ENCODE data around the gene IL27RA.

IL27RA gene

DNA sequence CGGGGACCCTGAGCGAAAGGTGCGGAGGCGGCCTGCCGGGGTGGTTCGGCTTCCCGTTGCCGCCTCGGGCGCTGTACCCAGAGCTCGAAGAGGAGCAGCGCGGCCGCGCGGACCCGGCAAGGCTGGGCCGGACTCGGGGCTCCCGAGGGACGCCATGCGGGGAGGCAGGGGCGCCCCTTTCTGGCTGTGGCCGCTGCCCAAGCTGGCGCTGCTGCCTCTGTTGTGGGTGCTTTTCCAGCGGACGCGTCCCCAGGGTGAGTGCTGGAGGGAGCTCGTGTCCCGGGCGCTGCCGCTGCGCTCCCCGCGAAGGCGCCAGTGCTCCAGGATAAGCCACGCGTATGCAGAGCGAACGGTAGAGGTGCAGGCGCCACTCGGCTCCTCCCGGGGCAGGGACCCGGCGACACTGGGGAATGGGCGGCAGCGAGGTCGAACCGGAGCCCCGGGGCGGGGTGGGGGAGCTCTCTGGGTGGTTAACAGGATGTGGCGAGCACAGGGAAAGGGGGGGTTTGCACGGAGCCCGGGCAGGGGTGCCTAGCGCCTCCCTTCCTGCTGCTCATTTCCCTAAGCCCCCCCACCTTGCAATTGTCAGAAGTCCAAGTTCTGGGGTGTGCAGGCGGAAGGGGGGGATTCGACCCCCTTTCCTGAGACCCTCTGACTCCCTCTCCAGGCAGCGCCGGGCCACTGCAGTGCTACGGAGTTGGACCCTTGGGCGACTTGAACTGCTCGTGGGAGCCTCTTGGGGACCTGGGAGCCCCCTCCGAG lies at the start of gene IL27RA:
TSS of gene IL27RA (plus strand) at position 44 of the 762 bp plus-strand sequence. CDS start at position 155, 111 bp downstream.
- peak; percentile 56 to 67 for DNase-seq

DNA sequence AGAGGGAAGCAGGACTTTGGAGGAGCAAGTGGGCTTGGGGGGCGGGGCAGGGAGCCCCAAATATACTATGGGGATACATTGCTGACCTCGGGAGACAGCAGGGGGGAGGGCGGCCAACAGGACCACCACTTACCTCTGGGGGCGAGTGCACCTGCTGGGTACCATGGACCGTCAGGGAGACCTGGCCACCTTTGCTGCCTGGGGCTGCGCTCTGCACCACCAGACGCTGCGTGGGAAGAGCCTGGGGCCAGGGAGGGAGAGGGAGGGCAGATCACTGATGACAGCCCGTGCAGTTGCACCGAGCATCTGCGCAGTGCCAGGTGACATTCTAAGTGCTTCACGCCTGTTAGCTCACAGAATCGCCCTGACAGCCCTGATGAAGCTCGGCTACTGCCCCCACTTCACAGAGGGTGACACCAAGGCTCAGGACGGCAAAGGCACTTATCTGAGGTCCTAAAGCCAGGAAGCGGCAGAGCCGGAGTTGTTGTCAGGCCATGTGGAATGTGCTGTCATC lies 49.5 kb upstream of the IL27RA start:
- peak in 1 of 2 experiments; percentile 26 for DNase-seq

DNA sequence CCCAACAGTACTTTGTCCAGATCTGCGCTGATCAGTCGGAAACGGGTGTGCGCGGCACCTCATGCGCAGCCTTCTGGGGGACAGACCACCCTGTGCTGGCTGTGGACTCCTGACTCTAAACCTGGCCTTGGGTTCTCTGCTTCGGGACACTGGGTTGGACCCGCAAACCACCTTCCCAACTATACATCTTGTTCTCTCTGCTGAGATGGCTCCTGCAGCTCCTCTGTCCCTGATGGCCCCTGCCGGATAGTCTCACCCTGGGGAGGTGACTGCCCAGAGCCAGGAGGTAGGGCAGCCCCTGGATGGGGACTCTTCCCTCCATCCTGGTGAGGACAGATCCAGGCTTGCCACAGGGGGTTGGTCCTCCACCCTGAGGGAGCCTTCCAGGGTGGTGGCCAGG lies 48.8 kb upstream of the IL27RA start:
- no peak for DNase-seq

DNA sequence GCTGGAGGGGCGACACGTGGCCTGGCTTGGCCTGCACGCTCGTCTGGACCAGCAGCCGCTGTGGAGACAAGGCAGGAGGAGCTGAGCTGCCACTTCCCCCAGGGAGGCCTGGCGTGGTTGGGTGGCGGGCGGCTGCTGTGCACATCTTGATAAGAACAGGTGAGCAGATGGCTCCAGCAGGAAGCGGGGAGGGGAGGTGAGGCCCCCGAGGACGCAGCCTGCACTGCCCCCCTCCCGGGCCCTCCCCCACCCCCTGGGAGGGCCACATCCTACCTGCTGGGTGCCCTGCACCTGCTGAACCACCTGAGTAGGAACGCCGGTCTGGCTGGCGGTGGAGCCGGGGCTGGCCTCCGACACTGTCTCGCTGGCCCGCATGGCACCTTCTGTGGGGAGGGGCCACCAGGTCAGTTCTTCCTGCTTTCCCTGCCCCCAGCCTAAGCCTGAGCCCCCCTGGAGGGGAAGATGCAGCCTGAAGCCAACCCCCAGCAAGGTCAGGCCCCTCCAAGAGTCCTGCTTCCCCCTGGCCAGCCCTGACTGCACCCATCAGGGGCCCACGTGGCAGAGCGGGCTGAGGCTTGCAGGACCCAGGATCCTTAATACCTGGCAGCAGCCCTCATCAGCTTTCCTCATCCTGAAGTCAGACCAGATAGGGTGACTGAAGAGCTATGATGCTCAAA lies 48.2 kb upstream of the IL27RA start:
- peak; percentile 71 to 94 for DNase-seq

DNA sequence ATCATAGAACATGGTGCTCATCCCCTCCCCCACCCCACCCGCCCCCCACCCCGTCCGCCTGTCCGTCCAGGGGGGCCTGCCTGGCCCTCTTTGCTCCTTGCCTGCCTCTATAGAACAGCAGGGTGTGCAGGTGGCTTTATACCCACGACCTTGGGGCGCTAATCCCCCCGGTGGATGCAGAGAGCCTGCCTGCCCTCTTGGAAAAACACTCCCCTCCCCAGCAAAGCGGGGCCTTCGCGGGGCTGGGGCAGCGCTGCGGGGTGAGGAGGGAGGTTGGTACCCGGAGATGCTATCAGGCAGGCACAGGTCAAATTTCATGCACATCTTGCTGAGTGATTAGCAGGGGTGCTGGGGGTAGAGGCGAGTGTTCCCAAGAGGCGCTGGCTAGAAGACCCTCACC lies 47.4 kb upstream of the IL27RA start:
- peak in 1 of 2 experiments; percentile 11 for DNase-seq

DNA sequence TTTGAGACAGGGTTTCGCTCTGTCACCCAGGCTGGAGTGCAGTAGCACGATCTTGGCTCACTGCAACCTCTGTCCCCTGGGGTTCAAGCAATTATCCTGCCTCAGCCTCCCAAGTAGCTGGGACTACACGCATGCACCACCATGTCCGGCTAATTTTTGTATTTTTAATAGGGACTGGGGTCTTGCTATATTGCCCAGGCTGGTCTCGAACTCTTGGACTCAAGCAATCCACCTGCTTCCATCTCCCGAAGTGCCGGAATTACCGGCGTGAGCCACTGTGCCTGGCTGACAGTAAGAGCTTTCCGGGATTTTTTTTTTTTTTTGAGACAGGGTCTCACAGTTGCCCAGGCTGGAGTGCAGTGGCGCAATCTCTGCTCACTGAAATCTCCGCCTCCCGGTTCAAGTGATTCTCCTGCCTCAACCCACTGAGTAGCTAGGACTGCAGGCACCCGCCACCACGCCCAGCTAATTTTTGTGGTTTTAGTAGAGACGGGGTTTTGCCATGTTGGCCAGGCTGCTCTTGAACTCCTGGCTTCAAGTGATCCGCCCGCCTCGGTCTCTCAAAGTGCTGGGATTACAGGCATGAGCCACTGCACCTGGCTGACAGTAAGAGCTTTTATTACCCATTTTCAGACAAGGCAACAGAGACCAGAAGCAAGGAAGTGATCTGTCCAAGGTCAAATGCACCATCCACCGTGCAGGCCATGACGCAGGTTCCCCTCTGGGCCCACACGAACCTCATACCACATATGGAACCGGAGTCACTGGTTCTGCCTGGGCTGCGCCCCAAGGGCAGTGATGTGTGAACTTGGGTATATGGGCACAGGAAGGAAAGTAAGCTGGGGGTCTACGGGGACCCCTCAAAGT lies 46.5 kb upstream of the IL27RA start:
- no peak for DNase-seq

DNA sequence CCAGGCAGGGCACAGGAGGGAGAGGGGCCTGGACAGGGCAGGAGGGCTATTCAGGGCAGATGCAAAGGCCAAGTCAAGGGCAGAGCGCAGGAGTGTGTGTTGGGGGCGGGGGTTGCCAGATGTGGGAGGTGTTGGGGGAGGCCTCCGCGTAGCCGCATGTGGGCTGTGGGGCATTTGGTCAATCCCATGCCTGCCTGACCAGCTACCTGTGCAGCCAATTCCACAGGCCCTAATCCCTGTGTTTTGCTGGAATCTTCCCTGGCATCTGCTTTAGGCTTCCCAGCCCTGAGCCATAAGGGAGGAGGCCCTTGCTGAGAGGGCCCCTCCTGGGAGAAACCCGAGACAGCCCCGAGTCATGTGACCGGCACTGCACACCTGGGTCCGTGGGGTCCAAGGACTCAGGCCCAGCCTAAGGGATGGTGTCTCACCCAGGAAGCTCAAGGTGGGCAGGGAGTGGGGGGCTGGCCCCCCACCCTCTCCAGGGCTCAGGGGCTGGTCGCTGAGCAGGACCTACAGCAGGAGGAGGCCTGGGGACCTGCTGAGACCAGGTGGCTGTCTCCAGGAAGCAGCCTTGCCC lies 45.7 kb upstream of the IL27RA start:
- peak in 1 of 2 experiments; percentile 40 for DNase-seq

DNA sequence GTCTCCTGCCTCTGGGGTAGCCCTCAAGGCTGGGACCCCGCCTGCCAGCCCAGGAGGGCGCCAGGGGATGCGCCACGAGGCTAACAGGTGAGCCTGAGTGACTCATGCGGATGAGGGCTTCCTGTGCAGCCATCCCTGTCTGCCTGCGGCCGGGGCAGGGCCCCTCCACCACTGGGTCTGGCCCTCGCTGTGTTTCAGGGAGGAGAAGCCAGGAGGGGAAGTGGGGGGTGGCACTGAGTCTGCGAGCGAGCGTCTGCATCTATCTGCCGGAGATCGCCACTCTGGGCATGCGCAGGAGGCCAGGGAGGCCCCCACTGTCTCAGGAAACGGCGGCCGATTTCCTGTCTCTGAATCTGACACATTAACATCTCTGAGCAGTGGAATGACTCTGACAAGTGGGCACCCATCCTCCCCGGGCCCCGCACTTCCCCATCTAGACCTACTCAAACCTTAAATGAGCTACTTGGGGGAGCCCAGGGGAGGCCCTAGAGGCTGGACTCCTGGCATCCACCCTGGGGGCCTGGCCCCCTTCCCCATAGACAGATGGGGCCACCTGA lies 45.1 kb upstream of the IL27RA start:
- peak; percentile 36 to 63 for DNase-seq

DNA sequence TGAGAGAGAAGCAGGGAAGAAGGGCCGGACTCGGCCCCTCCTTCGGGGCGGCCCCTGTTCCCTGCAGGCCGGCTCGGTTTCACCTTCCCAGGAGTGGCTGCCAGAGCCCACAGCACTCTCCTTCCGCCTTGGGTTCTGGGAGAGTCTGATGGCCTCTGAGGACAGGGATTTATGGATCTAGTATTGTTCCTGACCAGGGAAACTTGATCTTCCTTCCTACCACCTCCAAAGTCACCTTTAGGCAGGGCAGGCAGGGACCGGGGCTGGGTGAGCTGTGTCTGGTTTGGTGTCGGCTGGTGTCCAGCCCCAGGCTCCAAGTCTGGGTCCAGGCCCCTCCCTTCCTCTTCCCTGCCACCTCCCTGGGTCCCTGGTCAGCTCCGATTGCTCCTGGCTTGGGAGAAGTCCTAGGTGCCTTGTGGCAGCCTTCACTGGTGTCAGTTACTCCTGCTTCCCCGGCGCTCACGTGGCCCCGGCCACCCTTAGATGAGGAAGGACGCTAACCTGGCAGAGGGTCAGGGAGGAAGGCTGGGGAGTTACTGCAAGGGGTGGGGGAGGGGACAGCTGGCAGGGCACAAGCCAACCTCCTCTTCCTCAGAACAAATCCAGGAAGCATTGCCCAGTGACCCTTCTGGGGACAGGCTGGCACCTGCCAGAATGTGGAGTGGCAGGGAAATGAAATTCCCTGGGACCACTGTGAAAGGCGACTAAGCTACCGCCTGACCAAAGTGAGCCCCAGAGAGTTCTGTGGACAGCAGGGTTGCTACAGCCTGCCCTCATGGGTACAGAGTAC lies 44.3 kb upstream of the IL27RA start:
- no peak for DNase-seq

DNA sequence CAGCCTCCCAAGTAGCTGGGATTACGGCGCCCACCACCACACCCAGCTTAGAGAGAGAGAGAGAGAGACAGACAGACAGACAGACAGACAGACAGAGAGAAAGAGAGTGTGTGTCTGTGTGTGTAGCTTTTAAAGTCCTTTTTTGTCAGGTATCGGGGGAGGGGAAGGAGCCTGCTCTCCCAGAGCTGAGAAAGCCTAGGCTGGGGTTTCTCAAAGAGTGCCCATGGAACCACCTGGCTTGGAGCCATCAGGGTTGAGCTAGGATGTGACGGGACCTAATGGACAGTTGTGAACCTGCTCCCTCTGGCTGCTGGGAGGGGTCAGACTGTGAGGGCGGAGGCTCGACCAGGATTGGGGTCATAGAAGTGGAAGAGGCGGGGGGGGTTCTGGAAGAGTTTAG lies 42.1 kb upstream of the IL27RA start:
- DNase-seq, result no peak

DNA sequence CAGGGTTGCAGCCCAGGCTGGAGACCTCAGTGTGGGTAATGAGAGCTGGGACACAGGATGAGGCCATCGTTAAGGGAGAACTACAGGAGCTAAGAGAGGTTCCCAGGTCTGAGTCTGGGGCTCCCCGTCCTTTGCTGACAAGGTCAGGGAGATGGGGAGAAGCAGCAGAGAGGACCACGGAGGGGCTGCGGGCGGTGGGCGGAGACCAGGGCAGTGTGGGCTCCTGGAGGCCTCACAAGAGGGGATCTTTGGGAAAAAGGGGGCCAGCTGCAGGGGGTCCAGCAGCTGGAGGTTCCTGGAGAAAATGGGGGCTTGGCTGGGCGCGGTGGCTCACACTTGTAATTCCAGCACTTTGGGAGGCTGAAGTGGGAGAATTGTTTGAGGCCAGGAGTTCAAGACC lies 41.5 kb upstream of the IL27RA start:
- no peak for DNase-seq

DNA sequence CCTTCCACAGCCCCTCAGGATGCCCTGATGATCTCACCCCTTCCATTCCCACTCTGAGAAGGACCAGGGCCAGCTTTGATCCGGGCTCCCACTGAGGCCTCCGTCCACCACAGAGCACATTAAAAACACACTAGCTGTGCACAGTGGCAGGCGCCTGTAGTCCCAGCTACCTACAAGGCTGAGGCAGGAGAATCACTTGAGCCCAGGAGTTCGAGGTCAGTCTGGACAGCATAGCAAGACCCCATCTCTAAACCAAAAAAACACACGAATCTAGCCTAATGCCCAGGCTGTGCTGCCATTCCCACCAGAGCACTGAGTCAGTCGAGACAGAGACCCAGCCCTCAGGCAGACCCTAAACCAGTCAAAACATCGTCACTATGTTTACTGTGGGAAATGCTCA lies 39.5 kb upstream of the IL27RA start:
- no peak for DNase-seq

DNA sequence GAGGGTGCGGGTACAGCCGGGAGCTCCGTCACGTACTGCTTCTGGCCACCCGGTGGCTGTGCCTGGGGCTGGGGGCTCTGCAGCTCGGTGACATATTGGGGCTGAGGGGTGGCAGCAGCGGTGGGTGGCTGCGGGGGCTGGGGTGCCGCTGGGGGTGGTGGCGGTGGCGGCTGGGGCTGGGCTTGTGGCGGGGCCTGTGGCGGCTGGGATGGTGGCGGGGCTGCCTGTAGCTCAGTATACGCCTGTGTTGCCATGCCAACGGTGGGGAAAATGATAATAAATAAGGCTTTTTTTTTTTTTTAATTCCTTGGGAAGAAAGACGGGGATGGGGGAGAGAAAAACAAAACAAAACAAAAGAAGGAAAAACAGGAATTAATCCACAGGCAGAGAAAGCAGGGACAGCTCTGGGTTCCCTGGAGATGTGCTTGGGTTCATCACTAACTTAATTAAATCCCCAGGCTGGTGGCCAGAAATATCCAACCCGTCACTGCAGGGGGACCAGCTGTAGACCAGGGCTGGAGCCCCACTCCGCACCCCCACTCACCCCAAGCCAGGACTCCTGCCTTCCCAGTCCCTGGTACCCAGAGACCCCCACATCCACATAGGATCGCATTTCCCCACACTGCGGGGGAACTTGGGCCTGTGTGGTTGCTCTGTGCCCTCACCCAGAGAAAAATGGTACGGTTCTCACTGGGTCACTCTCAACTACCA lies 37.8 kb upstream of the IL27RA start:
- DNase-seq, result no peak

DNA sequence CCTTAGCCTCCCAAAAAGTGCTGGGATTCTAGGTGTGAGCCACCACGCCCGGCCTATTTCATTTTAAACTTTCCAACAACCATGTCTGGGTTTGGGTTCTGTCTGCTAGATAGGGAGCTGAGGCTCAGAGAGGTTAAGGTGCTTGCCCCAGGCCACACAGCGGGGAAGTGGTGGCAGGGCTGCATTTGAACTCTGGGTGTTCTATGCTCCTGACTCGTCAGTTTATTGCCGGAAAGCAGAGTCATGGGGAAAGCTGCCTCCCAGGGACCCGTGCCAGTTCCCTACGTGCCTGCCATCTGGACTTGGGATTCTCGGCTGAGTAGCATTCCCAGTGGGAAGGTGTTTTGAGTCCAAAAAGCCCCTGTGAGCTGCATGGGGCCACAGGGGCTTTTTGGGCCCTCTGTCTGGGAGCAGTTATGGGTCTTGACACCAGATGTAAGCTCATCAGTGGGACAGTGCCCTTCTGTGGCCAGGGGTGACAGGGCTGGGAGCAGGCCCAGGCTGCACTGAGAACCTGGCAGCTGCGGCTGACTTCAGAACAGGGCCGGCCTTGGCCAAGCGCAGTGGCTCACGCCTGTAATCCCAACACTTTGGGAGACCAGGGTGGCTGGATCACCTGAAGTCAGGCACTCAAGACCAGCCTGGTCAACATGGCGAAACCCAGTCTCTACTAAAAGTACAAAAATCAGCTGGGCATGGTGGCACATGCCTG lies 36.4 kb upstream of the IL27RA start:
- no peak for DNase-seq

DNA sequence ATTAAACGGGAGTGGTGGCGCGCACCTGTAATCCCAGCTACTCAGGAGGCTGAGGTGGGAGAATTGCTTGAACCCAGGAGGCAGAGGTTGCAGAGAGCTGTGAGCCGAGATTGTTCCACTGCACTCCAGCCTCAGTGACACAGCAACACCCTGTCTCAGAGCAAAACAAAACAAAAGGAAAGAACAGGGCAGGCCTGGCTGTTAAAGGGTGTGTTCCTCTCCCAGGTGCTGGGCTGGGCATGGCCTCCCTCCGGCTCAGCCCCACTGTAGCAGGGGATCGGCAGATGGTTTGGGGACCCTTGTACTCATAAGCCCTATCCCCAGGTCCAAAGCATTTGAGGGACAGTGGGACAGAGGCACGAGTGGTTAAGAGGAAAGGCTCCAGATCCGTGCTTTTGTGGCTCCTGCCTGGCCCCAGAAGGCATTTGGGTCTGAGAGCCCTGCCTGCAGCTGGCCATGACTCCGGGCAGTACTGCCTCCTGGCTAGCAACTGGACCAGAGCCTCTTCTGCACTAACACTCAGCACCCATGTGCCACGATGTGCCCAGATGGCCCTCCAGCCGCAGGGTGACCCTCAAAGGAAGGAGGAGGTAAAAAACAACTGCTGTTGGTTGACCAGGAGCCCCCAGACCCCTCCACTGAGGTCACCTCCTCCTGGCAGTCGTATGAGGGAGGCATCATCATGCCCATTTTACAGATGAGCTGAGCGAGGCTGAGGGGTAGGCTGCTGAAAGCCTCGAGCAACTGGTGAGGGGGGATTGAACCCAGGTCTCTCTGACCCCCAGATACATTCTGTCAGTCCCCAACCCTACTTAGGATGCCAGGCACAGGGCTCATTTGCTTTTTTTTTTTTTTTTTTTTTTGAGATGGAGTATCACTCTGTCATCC lies 35.4 kb upstream of the IL27RA start:
- no peak for DNase-seq

DNA sequence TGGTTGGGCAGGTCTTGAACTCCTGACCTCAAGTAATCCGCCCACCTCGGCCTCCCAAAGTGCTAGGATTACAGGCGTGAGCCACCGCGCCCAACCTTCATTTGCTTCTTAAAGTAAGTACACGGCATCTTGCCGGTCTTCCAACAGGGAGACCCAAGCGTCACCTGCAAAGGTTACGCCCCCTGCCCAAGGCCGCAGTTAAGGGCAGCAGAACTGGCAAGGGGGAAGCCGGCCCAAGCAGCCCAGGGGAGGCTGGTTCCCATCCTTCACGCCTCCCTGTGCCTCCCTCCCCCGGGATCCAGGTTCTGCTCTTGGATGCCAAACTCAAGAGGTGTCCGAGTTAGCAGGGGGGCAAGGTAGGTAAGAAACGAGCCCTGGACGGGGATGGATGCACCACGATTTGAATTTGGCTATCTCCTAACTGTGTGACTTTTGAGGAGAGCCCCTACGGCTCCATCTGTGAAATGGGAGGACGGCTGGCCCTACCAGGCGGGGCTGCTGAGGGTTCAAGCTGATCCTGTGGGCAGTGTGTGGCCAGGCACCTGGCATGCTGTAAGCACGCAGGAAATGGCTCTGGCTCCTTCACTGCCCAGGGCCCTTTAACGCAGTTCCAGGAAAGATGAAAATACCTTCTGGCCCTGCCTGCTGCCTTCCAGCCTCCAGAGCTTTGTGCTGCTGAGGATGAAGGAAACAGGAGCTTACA lies 34.5 kb upstream of the IL27RA start:
- no peak for DNase-seq

DNA sequence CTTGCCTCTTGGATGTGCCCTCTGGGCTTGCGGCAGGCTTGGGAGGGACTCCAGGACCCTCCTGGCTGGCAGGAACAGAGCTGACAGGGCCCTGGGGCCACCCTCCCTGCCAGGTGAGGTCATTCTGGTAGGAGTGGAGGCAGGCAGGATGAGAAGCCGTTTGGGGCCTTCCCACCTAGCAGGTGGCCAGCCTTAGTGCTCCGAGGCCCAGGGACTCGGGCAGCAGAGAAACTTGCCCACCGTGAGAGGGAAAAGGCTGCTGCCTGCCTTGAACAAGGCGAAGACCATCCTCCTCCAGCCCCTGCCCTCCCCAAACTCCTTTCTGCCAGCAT lies 34.0 kb upstream of the IL27RA start:
- DNase-seq, result no peak

DNA sequence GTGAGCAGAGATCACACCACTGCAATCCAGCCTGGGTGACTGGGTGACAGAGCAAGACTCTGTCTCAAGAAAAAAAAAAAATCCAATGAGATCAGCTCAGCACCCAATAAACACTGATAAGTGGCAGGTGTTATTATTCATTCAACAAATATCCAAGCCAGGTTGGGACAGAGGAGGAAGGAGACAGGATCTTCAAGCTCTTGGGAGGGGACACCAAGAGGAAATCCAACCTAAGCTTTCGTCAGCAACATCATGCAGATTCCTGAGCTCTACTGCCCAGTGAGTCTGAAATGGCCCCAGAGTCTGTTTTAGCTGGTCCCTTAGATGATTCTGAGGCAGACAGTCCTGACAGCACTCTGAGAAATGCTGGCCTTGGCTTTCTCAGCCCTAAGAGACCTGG lies 33.1 kb upstream of the IL27RA start:
- no peak for DNase-seq

DNA sequence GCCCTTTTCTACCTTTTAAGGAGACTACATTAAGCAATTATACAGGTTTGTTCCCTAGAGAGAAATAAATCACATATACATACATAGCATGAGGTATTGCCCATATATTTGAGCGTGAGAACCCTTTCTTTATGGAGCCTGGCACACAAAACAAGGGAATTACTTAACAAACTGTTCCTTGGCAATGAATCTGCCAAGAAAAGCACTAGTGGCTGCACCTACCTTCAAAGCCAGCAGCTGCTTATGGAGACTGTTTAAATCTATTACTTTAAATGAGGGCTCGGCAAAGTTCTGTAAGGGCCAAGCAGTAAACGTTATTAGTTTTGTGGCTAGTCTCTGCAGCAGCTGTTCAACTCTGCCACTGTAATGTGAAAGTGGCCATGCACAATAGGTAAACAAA lies 32.5 kb upstream of the IL27RA start:
- DNase-seq, result no peak

Measured in NCI-H2081 (cell line).